ENCODE results near the gene B3GNT4. TPM values are rescaled to one million over a fixed set of nuclear protein-coding genes. Genes with fewer than 3 reads are reported as not detected.

The B3GNT4 gene
- total and polyA plus RNA-seq, 2 donors (not counting 3 experiments of a cell fraction or from before 2014, with no cell fraction given): 0.11 to 0.31 TPM

DNA sequence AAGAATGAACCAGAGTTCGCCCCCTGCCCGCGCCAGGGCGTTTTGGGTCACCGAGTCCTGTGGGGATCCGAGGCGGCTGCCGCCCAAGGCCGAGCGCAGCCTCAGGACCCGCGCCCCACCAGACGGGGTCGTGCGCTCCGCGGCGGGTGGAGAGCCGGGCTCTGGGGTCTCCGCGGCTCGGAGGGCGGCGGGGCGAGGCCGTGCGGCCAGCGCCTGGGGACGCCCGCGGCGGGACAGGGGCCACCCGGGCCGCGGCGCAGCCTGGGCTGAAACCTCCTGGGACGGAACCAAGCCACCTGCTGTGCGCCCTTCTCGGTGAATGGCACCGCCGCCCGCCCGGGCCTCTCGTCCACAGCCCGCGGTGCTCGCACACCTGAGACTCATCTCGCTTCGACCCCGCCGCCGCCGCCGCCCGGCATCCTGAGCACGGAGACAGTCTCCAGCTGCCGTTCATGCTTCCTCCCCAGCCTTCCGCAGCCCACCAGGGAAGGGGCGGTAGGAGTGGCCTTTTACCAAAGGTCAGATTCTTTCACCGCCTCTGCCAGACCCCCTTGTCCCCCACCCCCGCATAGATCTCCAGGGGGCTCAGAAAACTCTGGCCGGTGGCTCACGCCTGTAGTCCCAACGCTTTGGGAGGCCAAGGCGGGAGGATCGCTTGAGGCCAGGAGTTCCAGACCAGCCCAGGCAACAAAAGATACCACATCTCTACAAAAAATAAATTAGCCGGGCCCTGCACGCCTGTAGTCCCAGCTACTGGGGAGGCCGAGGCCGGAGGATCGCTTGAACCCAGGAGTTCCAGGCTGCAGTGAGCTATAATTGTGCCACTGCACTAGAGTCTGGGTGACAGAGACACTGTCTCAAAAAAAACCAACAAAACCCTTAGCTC, 901 bp downstream of the B3GNT4 start:
- dilution Hi-C loops (cut with MboI; ENCODE audit: extremely low pct_ligation_motif_present, low sequenced_read_pairs): no loop called here
- no peak overlapping the region for H3K9ac ChIP-seq (replicated peaks; ENCODE audit: extremely low read depth, insufficient read depth, low read length)

More for the DNA sequence above, 901 bp downstream of the B3GNT4 start:
- H3K27me3 ChIP-seq (ENCODE audit: control insufficient read depth in 2 of 2, insufficient read depth in 2 of 2, low read length in 2 of 2): peaks cover 9 to 18% of the 10 kb centered on the region in 2 experiments
- TF ChIP-seq, protein P1, sequence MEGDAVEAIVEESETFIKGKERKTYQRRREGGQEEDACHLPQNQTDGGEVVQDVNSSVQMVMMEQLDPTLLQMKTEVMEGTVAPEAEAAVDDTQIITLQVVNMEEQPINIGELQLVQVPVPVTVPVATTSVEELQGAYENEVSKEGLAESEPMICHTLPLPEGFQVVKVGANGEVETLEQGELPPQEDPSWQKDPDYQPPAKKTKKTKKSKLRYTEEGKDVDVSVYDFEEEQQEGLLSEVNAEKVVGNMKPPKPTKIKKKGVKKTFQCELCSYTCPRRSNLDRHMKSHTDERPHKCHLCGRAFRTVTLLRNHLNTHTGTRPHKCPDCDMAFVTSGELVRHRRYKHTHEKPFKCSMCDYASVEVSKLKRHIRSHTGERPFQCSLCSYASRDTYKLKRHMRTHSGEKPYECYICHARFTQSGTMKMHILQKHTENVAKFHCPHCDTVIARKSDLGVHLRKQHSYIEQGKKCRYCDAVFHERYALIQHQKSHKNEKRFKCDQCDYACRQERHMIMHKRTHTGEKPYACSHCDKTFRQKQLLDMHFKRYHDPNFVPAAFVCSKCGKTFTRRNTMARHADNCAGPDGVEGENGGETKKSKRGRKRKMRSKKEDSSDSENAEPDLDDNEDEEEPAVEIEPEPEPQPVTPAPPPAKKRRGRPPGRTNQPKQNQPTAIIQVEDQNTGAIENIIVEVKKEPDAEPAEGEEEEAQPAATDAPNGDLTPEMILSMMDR (IDR thresholded peaks at IDR 0.05; ENCODE audit: extremely low read depth in 1 of 2, insufficient read depth in 1 of 2, low read depth in 1 of 2, low read length in 2 of 2): no peak
- no peak for TF ChIP-seq GATA2 (IDR thresholded peaks at IDR 0.05; ENCODE audit: insufficient read depth, insufficient read length, low read depth, low read length)
- no peak for TF ChIP-seq FOS (IDR thresholded peaks at IDR 0.05; ENCODE audit: borderline replicate concordance, insufficient read depth, low read length)
- TF ChIP-seq EZH2 (IDR thresholded peaks at IDR 0.05; ENCODE audit: borderline replicate concordance, low read depth, low read length, severe bottlenecking): peak; percentile 98
- H3K36me3 ChIP-seq (ENCODE audit: control insufficient read depth in 2 of 2, extremely low read depth in 1 of 2, insufficient read depth in 2 of 2, low read length in 2 of 2): peaks cover 6 to 9% of the 10 kb centered on the region in 2 experiments
- H3K4me3 ChIP-seq (replicated peaks in 1 of 3; ENCODE audit: insufficient read depth in 1 of 3, low read depth in 1 of 3, low read length in 3 of 3): peak overlapping the region in 2 of 3 experiments; percentile 20 to 29
- intact Hi-C loops (cut with micrococcal nuclease): no loop called here
- FAIRE-seq (no peak), DNase-seq (ENCODE audit: low read depth, low spot score) (no peak)
- no TSS peak for BruUV-seq (replicated peaks)
- H3K9me3 ChIP-seq (replicated peaks; ENCODE audit: control insufficient read depth, insufficient read depth, low read length): no peaks in the 10 kb centered on the region
- H3K9me1 ChIP-seq (replicated peaks; ENCODE audit: control insufficient read depth, extremely low read depth, insufficient read depth, low read length): no peaks in the 10 kb centered on the region
- H3K4me2 ChIP-seq (ENCODE audit: insufficient read depth, low read length): peak overlapping the region; percentile 57
- peaks cover 8% of the 10 kb centered on the region for H3K4me1 ChIP-seq (ENCODE audit: control insufficient read depth, extremely low read depth, insufficient read depth, low read length)
- ChIA-PET POLR2A (interaction anchor here (0.6 to 1.0 kb wide), 2 partner anchors 10 to 57 kb away, joined by 3 read pairs; no protein-coding TSS in a partner anchor), CTCF (interaction anchor here (0.6 to 0.7 kb wide), 3 partner anchors 74 to 166 kb away, joined by 3 to 4 read pairs (median 4); no protein-coding TSS in a partner anchor)
- H3K27ac ChIP-seq (ENCODE audit: insufficient read depth, low read depth, low read length): no peak overlapping the region
- H2AFZ ChIP-seq (ENCODE audit: low read depth, low read length): peak overlapping the region; percentile 53
- no peaks in the 10 kb centered on the region for H3K79me2 ChIP-seq (ENCODE audit: control insufficient read depth, insufficient read depth, low read length)
- no peaks in the 10 kb centered on the region for H4K20me1 ChIP-seq (replicated peaks; ENCODE audit: control insufficient read depth, extremely low read depth, insufficient read depth, low read length)
